Activated T-cell treated with anti-CD3 and anti-CD28 coated beads, Interleukin-2, amount 50 U/mL, for 24 hours (primary cell): ENCODE data around the gene TMEM231.
"Not testable (repeated sequence)": the region's sequence is repeated elsewhere in the genome, so short reads cannot be mapped to it uniquely, and the experiment has no call there.

Experiments
- DNase-seq: peaks from one replicate; pipeline ENCODE4 v3.0.0-alpha.2; 2020
- H3K27ac Mint-ChIP-seq: 2 replicates; pipeline ENCODE4 v1.8.0; 2020; ENCODE audit warnings: mild to moderate bottlenecking, mixed read lengths
- H3K27me3 Mint-ChIP-seq: 2 replicates; pipeline ENCODE4 v1.8.0; 2020; ENCODE audit warnings: mixed read lengths
- H3K36me3 Mint-ChIP-seq: 2 replicates; pipeline ENCODE4 v1.8.0; 2020; ENCODE audit warnings: low read depth, mixed read lengths
- H3K4me1 Mint-ChIP-seq: 2 replicates; pipeline ENCODE4 v1.8.0; 2020; ENCODE audit warnings: low read depth, mixed read lengths
- H3K4me3 Mint-ChIP-seq: 2 replicates; pipeline ENCODE4 v1.8.0; 2020; ENCODE audit warnings: mild to moderate bottlenecking, moderate library complexity, mixed read lengths
- H3K9me3 Mint-ChIP-seq: 2 replicates; pipeline ENCODE4 v1.8.0; 2020; ENCODE audit warnings: mixed read lengths

TMEM231 gene

GRCh38 chr16:75529056-75529905, 26.8 kb downstream of the TMEM231 start:
- no peak overlapping the region for H3K27ac Mint-ChIP-seq

GRCh38 chr16:75527825-75528299, 28.2 kb downstream of the TMEM231 start:
- H3K4me1 Mint-ChIP-seq, result no peaks in the 10 kb centered on the region
- H3K27me3 Mint-ChIP-seq, result no peaks in the 10 kb centered on the region
- H3K9me3 Mint-ChIP-seq, result no peaks in the 10 kb centered on the region
- no peaks in the 10 kb centered on the region for H3K36me3 Mint-ChIP-seq
- no peak overlapping the region for H3K27ac Mint-ChIP-seq
- DNase-seq, result no peak
- no peak overlapping the region for H3K4me3 Mint-ChIP-seq

More at GRCh38 chr16:75529056-75529905, 26.8 kb downstream of the TMEM231 start:
- Mint-ChIP-seq H3K36me3 (no peaks in the 10 kb centered on the region), H3K27me3 (no peaks in the 10 kb centered on the region), H3K4me3 (no peak overlapping the region), H3K4me1 (no peaks in the 10 kb centered on the region), H3K9me3 (no peaks in the 10 kb centered on the region)
- no peak for DNase-seq

GRCh38 chr16:75526032-75526790, 29.8 kb downstream of the TMEM231 start:
- no peak for DNase-seq
- H3K4me1 Mint-ChIP-seq, result no peaks in the 10 kb centered on the region
- no peak overlapping the region for H3K4me3 Mint-ChIP-seq
- no peaks in the 10 kb centered on the region for H3K27me3 Mint-ChIP-seq
- H3K36me3 Mint-ChIP-seq, result no peaks in the 10 kb centered on the region
- H3K9me3 Mint-ChIP-seq, result no peaks in the 10 kb centered on the region
- H3K27ac Mint-ChIP-seq, result no peak overlapping the region

GRCh38 chr16:75519175-75519574, 36.9 kb downstream of the TMEM231 start:
- no peaks in the 10 kb centered on the region for H3K36me3 Mint-ChIP-seq
- DNase-seq, result no peak
- H3K27ac Mint-ChIP-seq, result no peak overlapping the region
- no peak overlapping the region for H3K4me3 Mint-ChIP-seq
- no peaks in the 10 kb centered on the region for H3K27me3 Mint-ChIP-seq
- H3K4me1 Mint-ChIP-seq, result peaks cover 14% of the 10 kb centered on the region
- no peaks in the 10 kb centered on the region for H3K9me3 Mint-ChIP-seq

- Mint-ChIP-seq H3K27ac (peak overlapping the region; percentile 57), H3K4me3 (peak overlapping the region; percentile 84), H3K4me1 (peaks cover 14% of the 10 kb centered on the region)
- not testable (repeated sequence) for H3K9me3 Mint-ChIP-seq, H3K27me3 Mint-ChIP-seq, H3K36me3 Mint-ChIP-seq
- peak; percentile 71 for DNase-seq
Observed at GRCh38 chr16:75516189-75516966, 39.7 kb downstream of the TMEM231 start.

- no peaks in the 10 kb centered on the region for H3K36me3 Mint-ChIP-seq
- H3K4me1 Mint-ChIP-seq, result peaks cover 14% of the 10 kb centered on the region
- no peak overlapping the region for H3K27ac Mint-ChIP-seq
- H3K9me3 Mint-ChIP-seq, result no peaks in the 10 kb centered on the region
- no peak overlapping the region for H3K4me3 Mint-ChIP-seq
- no peak for DNase-seq
- H3K27me3 Mint-ChIP-seq, result no peaks in the 10 kb centered on the region
Observed at GRCh38 chr16:75514296-75514695, 41.8 kb downstream of the TMEM231 start.

GRCh38 chr16:75506574-75506973, 49.5 kb downstream of the TMEM231 start:
- Mint-ChIP-seq H3K4me3 (no peak overlapping the region), H3K9me3 (no peaks in the 10 kb centered on the region), H3K27ac (no peak overlapping the region), H3K36me3 (no peaks in the 10 kb centered on the region), H3K27me3 (peaks cover 13% of the 10 kb centered on the region), H3K4me1 (peaks cover 3% of the 10 kb centered on the region)
- DNase-seq, result no peak

- no peak for DNase-seq
- Mint-ChIP-seq H3K27ac (no peak overlapping the region), H3K9me3 (no peaks in the 10 kb centered on the region), H3K27me3 (peaks cover 13% of the 10 kb centered on the region), H3K36me3 (no peaks in the 10 kb centered on the region), H3K4me3 (no peak overlapping the region), H3K4me1 (peaks cover 3% of the 10 kb centered on the region)
Observed at GRCh38 chr16:75506107-75506506, 49.9 kb downstream of the TMEM231 start.

- Mint-ChIP-seq H3K27me3 (peaks cover 13% of the 10 kb centered on the region), H3K9me3 (no peaks in the 10 kb centered on the region), H3K4me1 (peaks cover 3% of the 10 kb centered on the region), H3K4me3 (no peak overlapping the region), H3K36me3 (no peaks in the 10 kb centered on the region), H3K27ac (no peak overlapping the region)
- DNase-seq, result no peak
Observed at GRCh38 chr16:75503801-75504200, 52.3 kb downstream of the TMEM231 start.

GRCh38 chr16:75502916-75503605, 53.0 kb downstream of the TMEM231 start:
- Mint-ChIP-seq H3K4me3 (no peak overlapping the region), H3K27me3 (peaks cover 9% of the 10 kb centered on the region), H3K27ac (no peak overlapping the region), H3K36me3 (no peaks in the 10 kb centered on the region), H3K4me1 (peaks cover 3% of the 10 kb centered on the region), H3K9me3 (no peaks in the 10 kb centered on the region)
- DNase-seq, result no peak

- peaks cover 14% of the 10 kb centered on the region for H3K27me3 Mint-ChIP-seq
- not testable (repeated sequence) for DNase-seq, H3K4me1 Mint-ChIP-seq, H3K36me3 Mint-ChIP-seq, H3K9me3 Mint-ChIP-seq, H3K4me3 Mint-ChIP-seq, H3K27ac Mint-ChIP-seq
Observed at GRCh38 chr16:75501820-75502219, 54.2 kb downstream of the TMEM231 start.

GRCh38 chr16:75501359-75501758, 54.7 kb downstream of the TMEM231 start:
- Mint-ChIP-seq H3K27ac (no peak overlapping the region), H3K9me3 (no peaks in the 10 kb centered on the region), H3K4me1 (peaks cover 3% of the 10 kb centered on the region), H3K36me3 (no peaks in the 10 kb centered on the region), H3K4me3 (no peak overlapping the region), H3K27me3 (peaks cover 13% of the 10 kb centered on the region)
- no peak for DNase-seq

- H3K27ac Mint-ChIP-seq, DNase-seq, H3K4me1 Mint-ChIP-seq, H3K4me3 Mint-ChIP-seq, H3K36me3 Mint-ChIP-seq, H3K9me3 Mint-ChIP-seq: not testable (repeated sequence)
- H3K27me3 Mint-ChIP-seq, result peaks cover 27% of the 10 kb centered on the region
Observed at GRCh38 chr16:75498605-75499322, 57.3 kb downstream of the TMEM231 start.
